Vagina (tissue), 2 donors: ENCODE results near the gene GFPT1.

ENCODE experiments used
- CTCF ChIP-seq, 3 experiments: fragments of 450-650 bp in 2 of 3; fragments of 200-600 bp in 1 of 3; sonication (generic) in 1 of 3; IDR thresholded peaks; one replicate each; pipeline ENCODE4 v1.5.1; 2017 to 2019; ENCODE audit warnings: antibody characterized with exemption in 3 of 3, mild to moderate bottlenecking in 2 of 3, moderate library complexity in 2 of 3
- POLR2AphosphoS5 ChIP-seq, 2 donors: sonication (generic); formaldehyde crosslinking; IDR thresholded peaks; one replicate each; pipeline ENCODE4 v1.9.0; 2017; ENCODE audit warnings: antibody characterized with exemption in 2 of 2, mild to moderate bottlenecking in 2 of 2, low read depth in 1 of 2; ENCODE audit not compliant: insufficient read depth in 1 of 2

GRCh38 chr2:69384618-69385081, 2.4 kb downstream of the GFPT1 start:
- no peak for TF ChIP-seq CTCF (IDR thresholded peaks at IDR 0.05)
- TF ChIP-seq POLR2AphosphoS5 (IDR thresholded peaks at IDR 0.05; ENCODE audit: insufficient read depth in 1 of 2, low read depth in 1 of 2): no peak
